HG03108 (cell line): ENCODE results near the gene CMA1.
"Not testable (repeated sequence)": the region's sequence is repeated elsewhere in the genome, so short reads cannot be mapped to it uniquely, and the experiment has no call there.

Experiments
- ATAC-seq: cut with Tn5 transposase; IDR thresholded peaks from one replicate; pipeline ENCODE4 v1.9.1; 2021; ENCODE audit warnings: moderate library complexity; ENCODE audit not compliant: unreplicated experiment

CMA1 gene

DNA sequence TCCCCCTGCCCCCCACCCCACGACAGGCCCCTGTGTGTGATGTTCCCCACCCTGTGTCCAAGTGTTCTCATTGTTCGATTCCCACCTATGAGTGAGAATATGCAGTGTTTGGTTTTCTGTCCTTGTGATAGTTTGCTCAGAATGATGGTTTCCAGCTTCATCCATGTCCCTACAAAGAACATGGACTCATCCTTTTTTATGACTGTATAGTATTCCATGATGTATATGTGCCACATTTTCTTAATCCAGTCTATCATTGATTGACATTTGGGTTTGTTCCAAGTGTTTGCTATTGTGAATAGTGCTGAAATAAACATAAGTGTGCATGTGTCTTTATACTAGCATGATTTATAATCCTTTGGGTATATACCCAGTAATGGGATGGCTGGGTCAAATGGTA is 37.6 kb downstream of the CMA1 start:
- ATAC-seq: not testable (repeated sequence)

- ATAC-seq: no peak
These were observed 42.3 kb downstream of the CMA1 start for GRCh38 chr14:24465805-24466204.

DNA sequence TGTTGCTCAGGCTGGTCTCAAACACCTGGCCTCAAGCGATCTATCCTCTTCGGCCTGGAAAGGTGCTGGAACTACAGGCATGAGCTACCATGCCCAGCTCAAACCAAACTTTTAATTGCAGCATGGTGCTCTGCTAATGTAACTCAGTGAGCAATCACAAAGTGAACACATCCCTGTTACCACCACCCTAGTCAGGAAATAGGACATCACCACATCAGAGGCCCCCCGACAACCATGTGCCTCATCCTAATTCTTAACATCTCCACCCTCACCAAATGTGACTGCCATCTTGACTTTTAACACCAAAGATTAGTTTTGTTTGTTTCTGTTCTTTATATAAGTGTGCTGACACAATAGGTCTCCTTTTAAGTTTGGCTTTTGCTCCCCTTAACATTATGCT is 42.7 kb downstream of the CMA1 start:
- no peak for ATAC-seq

DNA sequence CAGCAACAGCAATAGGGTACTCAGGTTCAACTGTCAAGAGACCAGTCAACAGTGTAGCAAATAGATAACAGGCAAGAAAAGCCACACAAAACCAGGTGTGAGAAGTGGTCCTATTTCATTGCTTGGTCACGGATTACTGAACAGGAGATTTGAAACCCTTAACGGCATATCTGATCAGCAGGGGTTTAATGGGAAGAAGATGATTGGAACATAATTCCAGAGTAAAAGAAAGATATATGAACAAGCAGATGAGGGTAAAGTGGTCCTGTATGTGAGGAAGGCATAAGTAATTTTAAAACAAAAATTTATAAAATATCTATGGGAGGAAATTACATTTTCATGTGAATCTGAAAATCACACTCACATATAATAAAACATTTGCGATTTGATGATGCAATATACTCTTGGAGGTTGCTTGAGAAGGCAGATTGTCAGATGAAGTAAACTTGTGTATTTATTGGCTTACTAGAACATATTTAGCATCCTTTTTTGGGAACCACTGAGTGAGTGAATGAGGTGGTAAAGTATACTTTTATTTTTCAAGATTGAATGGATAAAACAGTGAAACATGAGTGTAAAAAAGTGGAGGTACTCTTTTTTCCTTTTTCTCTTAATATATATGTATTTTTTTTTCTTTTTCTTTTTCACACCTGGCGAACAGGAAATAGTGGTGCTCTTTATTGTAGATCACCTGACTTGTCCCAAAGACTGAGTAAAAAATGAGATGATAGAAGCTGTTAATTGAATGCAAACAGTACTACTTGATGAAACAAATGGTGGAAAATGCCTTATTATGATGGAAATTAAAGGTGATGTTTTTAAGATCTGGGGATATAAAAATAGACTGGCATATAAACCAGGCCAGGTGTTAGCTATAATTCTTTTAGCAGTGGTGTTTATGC is 43.9 kb downstream of the CMA1 start:
- no peak for ATAC-seq

- no peak for ATAC-seq
These were observed 44.8 kb downstream of the CMA1 start for GRCh38 chr14:24463017-24463883.

GRCh38 chr14:24461336-24461735 is 46.7 kb downstream of the CMA1 start:
- ATAC-seq: no peak

- no peak for ATAC-seq
These were observed 48.7 kb downstream of the CMA1 start for GRCh38 chr14:24459331-24459730.

DNA sequence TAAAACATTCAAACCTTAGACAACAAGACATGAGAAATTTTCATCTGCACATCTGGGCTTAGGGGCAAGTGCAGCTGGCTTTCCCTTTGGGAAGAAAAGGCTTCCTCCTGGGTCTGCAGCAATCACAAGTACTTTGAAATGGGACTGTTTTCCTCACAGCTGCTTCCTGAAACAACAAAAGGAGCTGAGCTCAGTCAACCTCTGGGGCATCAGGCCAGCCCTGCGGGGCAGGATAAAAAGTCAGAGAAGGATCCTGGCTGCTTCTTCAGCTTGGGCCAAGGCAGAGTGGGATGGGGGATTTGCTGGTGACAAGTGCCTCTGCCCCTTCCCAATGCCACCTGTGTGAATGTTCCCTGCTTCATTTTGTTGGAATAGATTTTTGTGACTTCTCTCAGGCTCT is 49.3 kb downstream of the CMA1 start:
- no peak for ATAC-seq

DNA sequence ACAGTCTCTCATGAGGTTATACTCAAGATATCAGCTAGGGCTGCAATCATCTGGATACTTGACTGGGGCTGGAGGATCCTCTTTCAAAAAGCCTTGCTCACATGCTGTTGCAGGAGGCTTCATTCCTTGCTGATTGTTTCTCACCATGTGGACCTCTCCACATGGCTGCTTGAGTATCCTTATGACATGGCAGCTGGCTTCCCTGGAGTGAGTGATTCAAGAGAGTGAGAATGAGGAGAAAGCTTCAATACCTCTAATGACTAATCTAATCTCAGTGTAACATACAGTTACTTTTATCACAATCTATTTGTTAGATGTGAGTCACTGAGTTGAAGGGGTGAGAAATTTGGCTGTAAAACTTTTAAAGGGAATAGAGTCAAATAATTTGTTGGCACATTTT is 51.1 kb downstream of the CMA1 start:
- ATAC-seq: no peak
